ENCODE measurements around the gene SSTR4. TPM values are rescaled to one million over a fixed set of nuclear protein-coding genes. Genes with fewer than 3 reads are reported as not detected.

Gene SSTR4
- total and polyA plus RNA-seq, 2 donors (not counting 3 experiments of a cell fraction or from before 2014, with no cell fraction given) = not detected

DNA sequence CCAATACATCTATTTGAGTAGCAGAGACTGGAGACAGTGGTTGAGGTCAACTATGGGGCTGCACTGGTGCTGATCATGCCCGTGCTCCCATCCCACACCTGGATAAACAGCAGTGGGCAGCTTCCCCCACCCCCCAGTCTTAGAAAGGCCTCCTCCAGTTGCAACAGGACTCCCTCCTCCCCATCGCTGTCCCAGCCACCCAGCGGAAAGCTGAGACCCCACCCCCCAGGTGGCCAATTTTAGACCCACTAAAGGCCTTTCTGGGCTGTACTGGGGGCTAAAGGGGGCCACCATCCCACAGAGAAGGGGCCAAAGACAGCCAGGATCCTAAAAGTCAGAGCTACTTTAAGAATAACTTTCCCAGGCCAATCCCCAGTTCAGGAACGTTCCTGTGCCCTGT, 1.2 kb upstream of the SSTR4 start:
- peaks cover 12 to 21% of the 10 kb centered on the region in 2 experiments for H3K27me3 ChIP-seq (ENCODE audit: control insufficient read depth in 2 of 2, insufficient read depth in 2 of 2, low read length in 2 of 2)
- H3K9me1 ChIP-seq (replicated peaks; ENCODE audit: control insufficient read depth, extremely low read depth, insufficient read depth, low read length) = no peaks in the 10 kb centered on the region
- no peak overlapping the region for H2AFZ ChIP-seq (ENCODE audit: low read depth, low read length)
- no peak overlapping the region for H3K27ac ChIP-seq (ENCODE audit: insufficient read depth, low read depth, low read length)
- H3K9me3 ChIP-seq (replicated peaks; ENCODE audit: control insufficient read depth, insufficient read depth, low read length) = no peaks in the 10 kb centered on the region
- BruUV-seq (replicated peaks) = no TSS peak
- H3K4me2 ChIP-seq (ENCODE audit: insufficient read depth, low read length) = no peak overlapping the region
- H3K36me3 ChIP-seq (ENCODE audit: control insufficient read depth in 2 of 2, extremely low read depth in 1 of 2, insufficient read depth in 2 of 2, low read length in 2 of 2) = no peaks in the 10 kb centered on the region
- no peaks in the 10 kb centered on the region for H3K4me1 ChIP-seq (ENCODE audit: control insufficient read depth, extremely low read depth, insufficient read depth, low read length)
- no peak overlapping the region for H3K4me3 ChIP-seq (replicated peaks in 1 of 3; ENCODE audit: insufficient read depth in 1 of 3, low read depth in 1 of 3, low read length in 3 of 3)
- H4K20me1 ChIP-seq (replicated peaks; ENCODE audit: control insufficient read depth, extremely low read depth, insufficient read depth, low read length) = no peaks in the 10 kb centered on the region
- no peak overlapping the region for H3K9ac ChIP-seq (replicated peaks; ENCODE audit: extremely low read depth, insufficient read depth, low read length)
- no peak for TF ChIP-seq FOS (IDR thresholded peaks at IDR 0.05; ENCODE audit: borderline replicate concordance, insufficient read depth, low read length)
- TF ChIP-seq, protein P1, sequence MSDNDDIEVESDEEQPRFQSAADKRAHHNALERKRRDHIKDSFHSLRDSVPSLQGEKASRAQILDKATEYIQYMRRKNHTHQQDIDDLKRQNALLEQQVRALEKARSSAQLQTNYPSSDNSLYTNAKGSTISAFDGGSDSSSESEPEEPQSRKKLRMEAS (IDR thresholded peaks at IDR 0.05; ENCODE audit: insufficient read depth, insufficient read length) = no peak
- no peak for TF ChIP-seq JUN (IDR thresholded peaks at IDR 0.05; ENCODE audit: borderline replicate concordance, insufficient read depth, insufficient read length, low read depth)
- TF ChIP-seq, protein P2, sequence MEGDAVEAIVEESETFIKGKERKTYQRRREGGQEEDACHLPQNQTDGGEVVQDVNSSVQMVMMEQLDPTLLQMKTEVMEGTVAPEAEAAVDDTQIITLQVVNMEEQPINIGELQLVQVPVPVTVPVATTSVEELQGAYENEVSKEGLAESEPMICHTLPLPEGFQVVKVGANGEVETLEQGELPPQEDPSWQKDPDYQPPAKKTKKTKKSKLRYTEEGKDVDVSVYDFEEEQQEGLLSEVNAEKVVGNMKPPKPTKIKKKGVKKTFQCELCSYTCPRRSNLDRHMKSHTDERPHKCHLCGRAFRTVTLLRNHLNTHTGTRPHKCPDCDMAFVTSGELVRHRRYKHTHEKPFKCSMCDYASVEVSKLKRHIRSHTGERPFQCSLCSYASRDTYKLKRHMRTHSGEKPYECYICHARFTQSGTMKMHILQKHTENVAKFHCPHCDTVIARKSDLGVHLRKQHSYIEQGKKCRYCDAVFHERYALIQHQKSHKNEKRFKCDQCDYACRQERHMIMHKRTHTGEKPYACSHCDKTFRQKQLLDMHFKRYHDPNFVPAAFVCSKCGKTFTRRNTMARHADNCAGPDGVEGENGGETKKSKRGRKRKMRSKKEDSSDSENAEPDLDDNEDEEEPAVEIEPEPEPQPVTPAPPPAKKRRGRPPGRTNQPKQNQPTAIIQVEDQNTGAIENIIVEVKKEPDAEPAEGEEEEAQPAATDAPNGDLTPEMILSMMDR (IDR thresholded peaks at IDR 0.05; ENCODE audit: extremely low read depth in 1 of 2, insufficient read depth in 1 of 2, low read depth in 1 of 2, low read length in 2 of 2) = no peak
- TF ChIP-seq MYC (IDR thresholded peaks at IDR 0.05; ENCODE audit: low read depth, low read length) = no peak
- no peak for TF ChIP-seq GATA2 (IDR thresholded peaks at IDR 0.05; ENCODE audit: insufficient read depth, insufficient read length, low read depth, low read length)
- no peak for TF ChIP-seq EZH2 (IDR thresholded peaks at IDR 0.05; ENCODE audit: borderline replicate concordance, low read depth, low read length, severe bottlenecking)
- TF ChIP-seq POLR2AphosphoS5 (IDR thresholded peaks at IDR 0.05; ENCODE audit: insufficient read depth, low read depth, low read length) = no peak
- no peak for TF ChIP-seq POLR2A (IDR thresholded peaks at IDR 0.05; ENCODE audit: low read depth, low read length)
- POLR2A ChIA-PET = no interaction called here
- intact Hi-C loops (cut with micrococcal nuclease) (no loop called here), dilution Hi-C loops (cut with MboI; ENCODE audit: extremely low pct_ligation_motif_present, low sequenced_read_pairs) (no loop called here)
- no peaks in the 10 kb centered on the region for H3K79me2 ChIP-seq (ENCODE audit: control insufficient read depth, insufficient read depth, low read length)
- FAIRE-seq (no peak), DNase-seq (ENCODE audit: low read depth, low spot score) (no peak)
- CTCF ChIA-PET = interaction anchor here (1.1 kb wide), 1 partner anchor 342 kb away, joined by 3 read pairs; no protein-coding TSS in a partner anchor
